Measurements from ENCODE around the gene USP17L25.
"Not testable (repeated sequence)": the region's sequence is repeated elsewhere in the genome, so short reads cannot be mapped to it uniquely, and the experiment has no call there.

Gene USP17L25

GRCh38 chr4:9350866-9351265, 21.2 kb downstream of the USP17L25 start:
- DNase-seq; H3K27me3 ChIP-seq (replicated peaks in 2 of 5; ENCODE audit: control insufficient read depth in 4 of 5, insufficient read depth in 5 of 5, low read length in 4 of 5); H3K36me3 ChIP-seq (ENCODE audit: control insufficient read depth in 4 of 4, insufficient read depth in 4 of 4, low read length in 3 of 4); H3K4me1 ChIP-seq (ENCODE audit: control extremely low read depth in 1 of 4, control insufficient read depth in 4 of 4, insufficient read depth in 4 of 4, low read length in 3 of 4); H3K27ac ChIP-seq (ENCODE audit: insufficient read depth in 1 of 2, low read depth in 1 of 2, low read length in 2 of 2, poor library complexity in 1 of 2, severe bottlenecking in 2 of 2); CTCF ChIA-PET; POLR2A ChIA-PET; H3K4me3 ChIP-seq (ENCODE audit: control insufficient read depth in 1 of 7, extremely low read depth in 1 of 7, insufficient read depth in 4 of 7, low read depth in 2 of 7, low read length in 6 of 7); H3K9me3 ChIP-seq (ENCODE audit: control extremely low read depth in 1 of 5, control insufficient read depth in 4 of 5, insufficient read depth in 2 of 5, low read depth in 1 of 5, low read length in 4 of 5): not testable (repeated sequence)
- WGBS (ENCODE audit: insufficient coverage) = no CpG with 5 or more reads among the region's 18 CpGs

- H3K4me1 ChIP-seq (ENCODE audit: control extremely low read depth in 1 of 4, control insufficient read depth in 4 of 4, insufficient read depth in 4 of 4, low read length in 3 of 4); POLR2A ChIA-PET; H3K27ac ChIP-seq (ENCODE audit: insufficient read depth in 1 of 2, low read depth in 1 of 2, low read length in 2 of 2, poor library complexity in 1 of 2, severe bottlenecking in 2 of 2); DNase-seq; H3K36me3 ChIP-seq (ENCODE audit: control insufficient read depth in 4 of 4, insufficient read depth in 4 of 4, low read length in 3 of 4); CTCF ChIA-PET; H3K27me3 ChIP-seq (replicated peaks in 2 of 5; ENCODE audit: control insufficient read depth in 4 of 5, insufficient read depth in 5 of 5, low read length in 4 of 5); H3K9me3 ChIP-seq (ENCODE audit: control extremely low read depth in 1 of 5, control insufficient read depth in 4 of 5, insufficient read depth in 2 of 5, low read depth in 1 of 5, low read length in 4 of 5); H3K4me3 ChIP-seq (ENCODE audit: control insufficient read depth in 1 of 7, extremely low read depth in 1 of 7, insufficient read depth in 4 of 7, low read depth in 2 of 7, low read length in 6 of 7): not testable (repeated sequence)
- no CpG with 5 or more reads among the region's 15 CpGs for WGBS (ENCODE audit: insufficient coverage)
These were observed 23.6 kb downstream of the USP17L25 start, which contains the start of gene USP17L29 for GRCh38 chr4:9353338-9353737. USP17L29 (plus strand) TSS chr4:9353638; CDS start chr4:9353638, 0 bp downstream.

GRCh38 chr4:9362829-9363228, 33.1 kb downstream of the USP17L25 start, which contains the start of gene USP17L30:
USP17L30 (plus strand) TSS chr4:9363129; CDS start chr4:9363129, 0 bp downstream.
- CTCF ChIA-PET; DNase-seq; H3K9me3 ChIP-seq (ENCODE audit: control extremely low read depth in 1 of 5, control insufficient read depth in 4 of 5, insufficient read depth in 2 of 5, low read depth in 1 of 5, low read length in 4 of 5); H3K27me3 ChIP-seq (replicated peaks in 2 of 5; ENCODE audit: control insufficient read depth in 4 of 5, insufficient read depth in 5 of 5, low read length in 4 of 5); H3K36me3 ChIP-seq (ENCODE audit: control insufficient read depth in 4 of 4, insufficient read depth in 4 of 4, low read length in 3 of 4); H3K4me3 ChIP-seq (ENCODE audit: control insufficient read depth in 1 of 7, extremely low read depth in 1 of 7, insufficient read depth in 4 of 7, low read depth in 2 of 7, low read length in 6 of 7); POLR2A ChIA-PET; H3K27ac ChIP-seq (ENCODE audit: insufficient read depth in 1 of 2, low read depth in 1 of 2, low read length in 2 of 2, poor library complexity in 1 of 2, severe bottlenecking in 2 of 2); H3K4me1 ChIP-seq (ENCODE audit: control extremely low read depth in 1 of 4, control insufficient read depth in 4 of 4, insufficient read depth in 4 of 4, low read length in 3 of 4): not testable (repeated sequence)
- no CpG with 5 or more reads among the region's 15 CpGs for WGBS (ENCODE audit: insufficient coverage)

- POLR2A ChIA-PET; H3K9me3 ChIP-seq (ENCODE audit: control extremely low read depth in 1 of 5, control insufficient read depth in 4 of 5, insufficient read depth in 2 of 5, low read depth in 1 of 5, low read length in 4 of 5); DNase-seq; H3K4me3 ChIP-seq (ENCODE audit: control insufficient read depth in 1 of 7, extremely low read depth in 1 of 7, insufficient read depth in 4 of 7, low read depth in 2 of 7, low read length in 6 of 7); H3K36me3 ChIP-seq (ENCODE audit: control insufficient read depth in 4 of 4, insufficient read depth in 4 of 4, low read length in 3 of 4); CTCF ChIA-PET; H3K27me3 ChIP-seq (replicated peaks in 2 of 5; ENCODE audit: control insufficient read depth in 4 of 5, insufficient read depth in 5 of 5, low read length in 4 of 5); H3K27ac ChIP-seq (ENCODE audit: insufficient read depth in 1 of 2, low read depth in 1 of 2, low read length in 2 of 2, poor library complexity in 1 of 2, severe bottlenecking in 2 of 2); H3K4me1 ChIP-seq (ENCODE audit: control extremely low read depth in 1 of 4, control insufficient read depth in 4 of 4, insufficient read depth in 4 of 4, low read length in 3 of 4): not testable (repeated sequence)
- WGBS (ENCODE audit: insufficient coverage) = 100% methylated on average over 1 of the region's 1 CpG
These were observed 50.2 kb downstream of the USP17L25 start for GRCh38 chr4:9379881-9380280.
